ENCODE measurements around the gene PI4K2A. TPM values are rescaled to one million over a fixed set of nuclear protein-coding genes. Genes with fewer than 3 reads are reported as not detected.

PI4K2A gene
- total RNA-seq, 1 experiment from 2014 or later, result 13.4 TPM

GRCh38 chr10:97721871-97722780 is 81.7 kb downstream of the PI4K2A start:
- DNase-seq (ENCODE audit: extremely low read depth, low read depth), result no peak

- no peak for DNase-seq (ENCODE audit: extremely low read depth, low read depth)
Observed at GRCh38 chr10:97723001-97723400, 82.5 kb downstream of the PI4K2A start.

DNA sequence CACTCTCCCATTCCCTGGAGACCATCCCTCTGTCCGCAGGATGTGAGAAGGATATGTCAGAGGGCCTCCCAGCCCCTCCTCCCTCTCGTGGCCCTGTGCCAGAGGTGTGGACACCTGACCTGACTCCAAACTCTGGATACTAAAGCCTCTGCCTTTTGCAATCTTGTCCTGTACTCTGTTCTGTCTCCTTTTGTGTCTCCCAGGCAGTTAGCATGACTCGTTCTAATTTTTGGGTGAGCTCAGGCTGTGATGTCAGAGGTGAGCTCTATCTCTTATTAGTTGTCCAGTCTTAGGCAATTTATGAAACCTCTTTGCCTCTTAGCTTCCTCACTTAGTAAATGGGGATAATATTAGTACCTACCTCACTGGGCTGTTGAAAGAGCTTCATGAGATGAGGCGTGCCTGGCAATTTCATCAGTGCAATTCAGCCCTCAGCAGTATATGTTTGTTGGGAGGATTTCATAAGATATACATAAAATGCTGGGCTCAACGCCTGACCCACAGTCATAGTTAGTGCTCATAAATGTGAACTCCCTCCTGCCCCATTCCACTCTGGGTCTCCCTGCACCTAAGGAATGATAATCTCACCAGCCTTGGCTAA is 84.0 kb downstream of the PI4K2A start:
- no peak for DNase-seq (ENCODE audit: extremely low read depth, low read depth)

Other genes with a start within 250 kb of the PI4K2A start
- 62.6 and 66.8 TPM in 2 replicates for gene RRP12, start 239.3 kb upstream of the PI4K2A start, total RNA-seq (2014; rRNA removed; shearing (Covaris generic))
- 432 and 436 TPM in 2 replicates for gene PGAM1, start 214.5 kb upstream of the PI4K2A start, total RNA-seq (2014; rRNA removed; shearing (Covaris generic))
- 85.8 and 96.3 TPM in 2 replicates for gene EXOSC1, start 194.7 kb upstream of the PI4K2A start, total RNA-seq (2014; rRNA removed; shearing (Covaris generic))
- 34.3 and 35.4 TPM in 2 replicates for gene ZDHHC16, start 194.5 kb upstream of the PI4K2A start, total RNA-seq (2014; rRNA removed; shearing (Covaris generic))
- 61.4 and 63.2 TPM in 2 replicates for gene MMS19, start 142.2 kb upstream of the PI4K2A start, total RNA-seq (2014; rRNA removed; shearing (Covaris generic))
- gene UBTD1, start 141.7 kb upstream of the PI4K2A start, total RNA-seq (2014; rRNA removed; shearing (Covaris generic)), result 3.4 and 3.8 TPM in 2 replicates
- gene ANKRD2, start 67.9 kb upstream of the PI4K2A start, total RNA-seq (2014; rRNA removed; shearing (Covaris generic)), result 2.0 and 3.1 TPM in 2 replicates
- 1.4 TPM in 2 replicates for gene HOGA1, start 56.3 kb upstream of the PI4K2A start, total RNA-seq (2014; rRNA removed; shearing (Covaris generic))
- 0.12 TPM in 1 of 2 replicates, not detected in the other for gene C10orf62, start 51.0 kb upstream of the PI4K2A start, total RNA-seq (2014; rRNA removed; shearing (Covaris generic))
- gene MORN4, start 7.2 kb upstream of the PI4K2A start, total RNA-seq (2014; rRNA removed; shearing (Covaris generic)), result 13.3 and 19.5 TPM in 2 replicates
- gene AVPI1, start 46.6 kb downstream of the PI4K2A start, total RNA-seq (2014; rRNA removed; shearing (Covaris generic)), result 147 and 192 TPM in 2 replicates
- 20.1 and 23.1 TPM in 2 replicates for gene MARVELD1, start 73.1 kb downstream of the PI4K2A start, total RNA-seq (2014; rRNA removed; shearing (Covaris generic))
- gene ZFYVE27, start 96.5 kb downstream of the PI4K2A start, total RNA-seq (2014; rRNA removed; shearing (Covaris generic)), result 22.5 and 26.0 TPM in 2 replicates
- not detected in 2 replicates for gene SFRP5, start 131.3 kb downstream of the PI4K2A start, total RNA-seq (2014; rRNA removed; shearing (Covaris generic))
- 0.02 TPM in 1 of 2 replicates, not detected in the other for gene GOLGA7B, start 209.2 kb downstream of the PI4K2A start, total RNA-seq (2014; rRNA removed; shearing (Covaris generic))